Mucosa of rectum (tissue), 2 donors: ENCODE data around the gene GOLT1A.

Experiments
- H3K27ac ChIP-seq, 2 donors: one replicate each; pipeline ENCODE4 v1.7.0; 2013; ENCODE audit warnings: inconsistent platforms in 2 of 2, low read depth in 2 of 2, low read length in 2 of 2
- H3K27me3 ChIP-seq, 2 donors: one replicate each; pipeline ENCODE4 v1.7.0; 2013; ENCODE audit warnings: low read length in 2 of 2; ENCODE audit not compliant: control insufficient read depth in 2 of 2, insufficient read depth in 2 of 2
- H3K36me3 ChIP-seq, 2 donors: one replicate each; pipeline ENCODE4 v1.7.0; 2013; ENCODE audit warnings: low read length in 2 of 2; ENCODE audit not compliant: control insufficient read depth in 2 of 2, insufficient read depth in 2 of 2
- H3K4me1 ChIP-seq, 2 donors: one replicate each; pipeline ENCODE4 v1.7.0; 2013; ENCODE audit warnings: low read length in 2 of 2, mild to moderate bottlenecking in 1 of 2; ENCODE audit not compliant: control insufficient read depth in 2 of 2, insufficient read depth in 2 of 2
- H3K4me3 ChIP-seq, 2 donors: one replicate each; pipeline ENCODE4 v1.7.0; 2013; ENCODE audit warnings: low read length in 2 of 2
- H3K9ac ChIP-seq, 2 donors: one replicate each; pipeline ENCODE4 v1.7.0; 2013; ENCODE audit warnings: low read length in 2 of 2, low read depth in 1 of 2, mild to moderate bottlenecking in 1 of 2
- H3K9me3 ChIP-seq, 2 donors: one replicate each; pipeline ENCODE4 v1.7.0; 2013; ENCODE audit warnings: low read length in 2 of 2; ENCODE audit not compliant: control insufficient read depth in 2 of 2
- donor health status: healthy.
- donor health status: Normal muscosa, but diverticular disease.

Gene GOLT1A

GRCh38 chr1:204205486-204205885 lies 8.3 kb downstream of the GOLT1A start:
- H3K9me3 ChIP-seq, result no peaks in the 10 kb centered on the region
- peaks cover 6 to 8% of the 10 kb centered on the region in 2 donors for H3K27me3 ChIP-seq
- H3K4me3 ChIP-seq, result no peak overlapping the region
- no peak overlapping the region for H3K27ac ChIP-seq
- H3K9ac ChIP-seq, result no peak overlapping the region
- H3K4me1 ChIP-seq, result no peaks in the 10 kb centered on the region
- H3K36me3 ChIP-seq, result no peaks in the 10 kb centered on the region

GRCh38 chr1:204204944-204205343 lies 8.8 kb downstream of the GOLT1A start:
- Histone ChIP-seq H3K27me3 (peaks cover 6 to 8% of the 10 kb centered on the region in 2 donors), H3K9me3 (no peaks in the 10 kb centered on the region), H3K4me3 (no peak overlapping the region), H3K9ac (no peak overlapping the region), H3K36me3 (no peaks in the 10 kb centered on the region), H3K27ac (no peak overlapping the region), H3K4me1 (no peaks in the 10 kb centered on the region)

- no peak overlapping the region for H3K9ac ChIP-seq
These were observed 10.5 kb downstream of the GOLT1A start for GRCh38 chr1:204203206-204203767.

GRCh38 chr1:204202481-204202880 lies 11.3 kb downstream of the GOLT1A start:
- H3K4me1 ChIP-seq, result no peaks in the 10 kb centered on the region
- H3K27ac ChIP-seq, result no peak overlapping the region
- peaks cover 6 to 8% of the 10 kb centered on the region in 2 donors for H3K27me3 ChIP-seq
- H3K9ac ChIP-seq, result no peak overlapping the region
- H3K9me3 ChIP-seq, result no peaks in the 10 kb centered on the region
- H3K36me3 ChIP-seq, result no peaks in the 10 kb centered on the region
- no peak overlapping the region for H3K4me3 ChIP-seq

More at GRCh38 chr1:204203206-204203767, 10.5 kb downstream of the GOLT1A start:
- H3K4me3 ChIP-seq, result no peak overlapping the region
- no peak overlapping the region for H3K27ac ChIP-seq
- no peaks in the 10 kb centered on the region for H3K4me1 ChIP-seq
- peaks cover 6 to 8% of the 10 kb centered on the region in 2 donors for H3K27me3 ChIP-seq
- no peaks in the 10 kb centered on the region for H3K9me3 ChIP-seq
- H3K36me3 ChIP-seq, result no peaks in the 10 kb centered on the region

- H3K27me3 ChIP-seq, result peaks cover 5% of the 10 kb centered on the region in 2 donors
These were observed 12.3 kb downstream of the GOLT1A start for GRCh38 chr1:204201348-204202040.

GRCh38 chr1:204199579-204199978 lies 14.2 kb downstream of the GOLT1A start:
- Histone ChIP-seq H3K27ac (no peak overlapping the region), H3K9ac (no peak overlapping the region), H3K27me3 (peaks cover 2 to 5% of the 10 kb centered on the region in 2 donors), H3K4me1 (peaks cover 0 to under 1% of the 10 kb centered on the region in 2 donors), H3K9me3 (no peaks in the 10 kb centered on the region), H3K36me3 (no peaks in the 10 kb centered on the region), H3K4me3 (no peak overlapping the region)

More at GRCh38 chr1:204201348-204202040, 12.3 kb downstream of the GOLT1A start:
- Histone ChIP-seq H3K9me3 (no peaks in the 10 kb centered on the region), H3K4me1 (no peaks in the 10 kb centered on the region), H3K4me3 (no peak overlapping the region), H3K27ac (no peak overlapping the region), H3K9ac (no peak overlapping the region), H3K36me3 (no peaks in the 10 kb centered on the region)

- Histone ChIP-seq H3K9ac (no peak overlapping the region), H3K27ac (no peak overlapping the region)
These were observed 15.1 kb downstream of the GOLT1A start for GRCh38 chr1:204198348-204199340.

GRCh38 chr1:204197068-204197467 lies 16.7 kb downstream of the GOLT1A start:
- Histone ChIP-seq H3K4me3 (no peak overlapping the region), H3K27ac (no peak overlapping the region), H3K4me1 (peaks cover 0 to 6% of the 10 kb centered on the region in 2 donors), H3K36me3 (no peaks in the 10 kb centered on the region), H3K9me3 (no peaks in the 10 kb centered on the region), H3K27me3 (peaks cover 2 to 5% of the 10 kb centered on the region in 2 donors), H3K9ac (no peak overlapping the region)

More at GRCh38 chr1:204198348-204199340, 15.1 kb downstream of the GOLT1A start:
- Histone ChIP-seq H3K4me1 (peaks cover 0 to 6% of the 10 kb centered on the region in 2 donors), H3K27me3 (peaks cover 2 to 5% of the 10 kb centered on the region in 2 donors), H3K4me3 (no peak overlapping the region), H3K36me3 (no peaks in the 10 kb centered on the region), H3K9me3 (no peaks in the 10 kb centered on the region)

GRCh38 chr1:204196068-204196795 lies 17.6 kb downstream of the GOLT1A start, which contains the start of gene KISS1:
TSS of gene KISS1 (minus strand) at chr1:204196491. CDS start at chr1:204192876, 3,615 bp downstream.
- Histone ChIP-seq H3K36me3 (no peaks in the 10 kb centered on the region), H3K27ac (no peak within 1 kb of the TSS), H3K9me3 (no peaks in the 10 kb centered on the region), H3K9ac (no peak within 1 kb of the TSS), H3K27me3 (peaks cover 2% of the 10 kb centered on the region in 2 donors), H3K4me1 (peaks cover 0 to 6% of the 10 kb centered on the region in 2 donors), H3K4me3 (no peak within 1 kb of the TSS)
